ENCODE data around the gene COX11.

COX11 gene

DNA sequence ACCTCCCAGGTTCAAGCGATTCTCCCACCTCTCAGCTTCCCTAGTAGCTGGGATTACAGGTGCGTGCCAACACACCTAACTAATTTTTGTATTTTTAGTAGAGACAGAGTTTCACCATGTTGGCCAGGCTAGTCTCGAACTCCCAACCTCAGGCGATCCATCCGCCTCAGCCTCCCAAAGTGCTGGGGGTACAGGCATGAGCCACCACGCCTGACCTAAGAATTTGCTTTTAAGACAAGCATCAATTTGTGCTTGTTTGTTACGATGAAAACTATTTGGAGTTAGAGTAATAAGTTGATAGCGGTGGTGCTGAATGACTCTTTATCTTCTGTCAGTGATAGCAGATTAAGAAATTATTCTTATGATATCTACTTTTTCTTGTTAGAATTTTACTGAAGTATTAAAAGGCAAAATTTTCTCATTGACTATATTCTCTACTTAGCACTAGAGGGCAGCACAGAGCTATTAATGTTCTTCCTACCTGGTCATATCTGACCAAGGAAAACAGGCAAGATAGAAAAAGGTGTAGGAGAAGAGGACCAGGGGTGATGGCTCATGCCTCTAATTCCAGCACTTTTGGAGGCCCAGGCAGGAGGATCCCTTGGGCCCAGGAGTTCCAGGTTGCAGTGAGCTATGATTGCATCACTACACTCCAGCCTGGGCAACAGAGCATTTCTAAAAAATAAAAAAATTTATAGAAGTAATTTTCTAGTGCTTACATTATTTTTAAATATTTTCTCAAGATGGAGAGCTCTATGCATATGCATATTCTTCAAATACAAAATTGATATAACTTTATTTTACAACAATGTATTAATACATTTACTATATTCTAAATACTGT lies 24.6 kb upstream of the COX11 start:
- no peak overlapping the region for H3K4me3 ChIP-seq (ENCODE audit: low read depth, low read length)
- DNase-seq (ENCODE audit: low read depth): peak; percentile 58
- TF ChIP-seq, protein P1, sequence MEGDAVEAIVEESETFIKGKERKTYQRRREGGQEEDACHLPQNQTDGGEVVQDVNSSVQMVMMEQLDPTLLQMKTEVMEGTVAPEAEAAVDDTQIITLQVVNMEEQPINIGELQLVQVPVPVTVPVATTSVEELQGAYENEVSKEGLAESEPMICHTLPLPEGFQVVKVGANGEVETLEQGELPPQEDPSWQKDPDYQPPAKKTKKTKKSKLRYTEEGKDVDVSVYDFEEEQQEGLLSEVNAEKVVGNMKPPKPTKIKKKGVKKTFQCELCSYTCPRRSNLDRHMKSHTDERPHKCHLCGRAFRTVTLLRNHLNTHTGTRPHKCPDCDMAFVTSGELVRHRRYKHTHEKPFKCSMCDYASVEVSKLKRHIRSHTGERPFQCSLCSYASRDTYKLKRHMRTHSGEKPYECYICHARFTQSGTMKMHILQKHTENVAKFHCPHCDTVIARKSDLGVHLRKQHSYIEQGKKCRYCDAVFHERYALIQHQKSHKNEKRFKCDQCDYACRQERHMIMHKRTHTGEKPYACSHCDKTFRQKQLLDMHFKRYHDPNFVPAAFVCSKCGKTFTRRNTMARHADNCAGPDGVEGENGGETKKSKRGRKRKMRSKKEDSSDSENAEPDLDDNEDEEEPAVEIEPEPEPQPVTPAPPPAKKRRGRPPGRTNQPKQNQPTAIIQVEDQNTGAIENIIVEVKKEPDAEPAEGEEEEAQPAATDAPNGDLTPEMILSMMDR (IDR thresholded peaks at IDR 0.05; ENCODE audit: low read depth, low read length): peak; percentile 28
- TF ChIP-seq MYC (IDR thresholded peaks at IDR 0.05; ENCODE audit: low read depth, low read length): no peak

DNA sequence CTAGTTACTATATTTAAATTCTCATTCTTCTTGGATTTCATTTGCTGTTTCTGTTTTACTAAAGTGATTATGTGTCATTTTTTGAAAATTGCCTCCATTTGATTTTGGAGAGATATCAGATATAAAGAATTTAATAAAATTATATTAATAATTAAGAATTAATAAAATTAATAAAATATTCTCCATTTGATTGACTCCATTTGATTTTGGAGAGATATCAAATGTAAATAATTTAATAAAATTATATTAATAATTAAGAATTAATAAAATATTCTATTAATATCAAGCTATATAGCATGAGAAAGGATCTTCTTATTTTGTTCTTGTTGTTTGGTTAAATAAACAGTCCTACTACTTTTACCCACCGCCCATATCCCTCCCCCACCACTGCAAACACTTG lies 23.1 kb upstream of the COX11 start:
- TF ChIP-seq POLR2A (IDR thresholded peaks at IDR 0.05; ENCODE audit: extremely low read depth, insufficient read length) (no peak), MYC (IDR thresholded peaks at IDR 0.05; ENCODE audit: low read depth, low read length) (no peak)
- TF ChIP-seq, protein P2, sequence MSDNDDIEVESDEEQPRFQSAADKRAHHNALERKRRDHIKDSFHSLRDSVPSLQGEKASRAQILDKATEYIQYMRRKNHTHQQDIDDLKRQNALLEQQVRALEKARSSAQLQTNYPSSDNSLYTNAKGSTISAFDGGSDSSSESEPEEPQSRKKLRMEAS (IDR thresholded peaks at IDR 0.05; ENCODE audit: low read depth, low read length): no peak
- TF ChIP-seq, protein P1 (IDR thresholded peaks at IDR 0.05; ENCODE audit: low read depth, low read length): no peak
- no peak overlapping the region for H3K4me3 ChIP-seq (ENCODE audit: low read depth, low read length)
- no peak for DNase-seq (ENCODE audit: low read depth)

DNA sequence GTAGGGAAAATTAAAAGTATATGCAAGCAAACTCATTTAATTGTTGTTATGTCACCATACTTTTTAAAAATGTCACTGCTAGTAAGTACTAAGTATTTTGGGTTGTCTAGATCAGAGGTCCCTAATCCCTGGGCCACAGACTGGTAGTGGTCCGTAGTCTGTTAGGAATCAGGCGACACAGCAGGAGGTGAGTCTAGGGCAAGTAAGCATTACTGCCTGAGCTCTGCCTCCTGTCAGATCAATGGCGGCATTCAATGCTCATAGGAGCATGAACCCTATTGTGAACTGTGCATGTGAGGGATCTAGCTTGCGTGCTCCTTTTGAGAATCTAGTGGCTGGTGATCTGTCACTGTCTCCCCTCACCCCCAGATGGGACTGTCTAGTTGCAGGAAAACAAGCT lies 21.7 kb upstream of the COX11 start:
- H3K4me3 ChIP-seq (ENCODE audit: low read depth, low read length): no peak overlapping the region
- DNase-seq (ENCODE audit: low read depth): no peak
- TF ChIP-seq POLR2A (IDR thresholded peaks at IDR 0.05; ENCODE audit: extremely low read depth, insufficient read length): no peak
- no peak for TF ChIP-seq MYC (IDR thresholded peaks at IDR 0.05; ENCODE audit: low read depth, low read length)
- TF ChIP-seq, protein P2 (IDR thresholded peaks at IDR 0.05; ENCODE audit: low read depth, low read length): no peak
- TF ChIP-seq, protein P1 (IDR thresholded peaks at IDR 0.05; ENCODE audit: low read depth, low read length): no peak

DNA sequence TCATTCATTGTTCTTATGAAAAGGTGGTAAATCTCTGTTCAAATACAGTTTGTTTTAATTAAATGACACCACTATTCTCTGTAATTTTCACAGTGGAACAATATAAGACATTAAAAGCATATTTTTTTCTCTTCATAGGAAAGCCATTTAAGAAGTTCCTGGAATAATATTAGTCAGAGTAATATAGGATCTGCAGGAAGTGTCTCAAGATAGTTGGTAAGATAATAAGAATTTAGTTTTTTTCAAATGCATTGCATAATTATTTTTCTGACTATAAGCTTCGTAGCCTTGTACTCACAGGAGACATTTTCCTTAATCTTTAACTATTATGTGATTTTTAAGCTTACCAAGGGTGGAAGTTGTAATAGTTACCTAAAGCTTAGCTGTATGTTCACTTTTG lies 17.0 kb upstream of the COX11 start:
- DNase-seq (ENCODE audit: low read depth): no peak
- TF ChIP-seq MYC (IDR thresholded peaks at IDR 0.05; ENCODE audit: low read depth, low read length) (no peak), POLR2A (IDR thresholded peaks at IDR 0.05; ENCODE audit: extremely low read depth, insufficient read length) (no peak)
- TF ChIP-seq, protein P2 (IDR thresholded peaks at IDR 0.05; ENCODE audit: low read depth, low read length): no peak
- TF ChIP-seq, protein P1 (IDR thresholded peaks at IDR 0.05; ENCODE audit: low read depth, low read length): no peak
- H3K4me3 ChIP-seq (ENCODE audit: low read depth, low read length): no peak overlapping the region

DNA sequence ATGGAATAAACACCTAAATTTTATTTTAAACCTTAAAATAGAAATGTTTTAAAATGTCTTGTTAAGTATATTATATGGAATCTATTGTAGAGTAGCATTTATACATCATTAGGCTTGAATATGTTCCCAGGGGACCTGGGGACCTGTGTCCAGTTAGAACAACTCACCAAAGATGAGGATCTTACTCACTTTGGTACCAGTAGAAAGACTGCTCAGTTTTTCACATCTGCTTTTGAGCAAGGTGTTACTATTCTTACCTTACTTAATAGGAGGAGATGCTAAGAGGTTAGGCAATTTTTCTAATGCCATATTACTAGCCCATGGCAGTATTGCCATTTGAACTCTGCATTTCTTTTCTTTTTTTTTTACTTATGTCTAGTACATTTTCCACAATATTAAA lies 14.8 kb upstream of the COX11 start:
- TF ChIP-seq, protein P1 (IDR thresholded peaks at IDR 0.05; ENCODE audit: low read depth, low read length): no peak
- TF ChIP-seq MYC (IDR thresholded peaks at IDR 0.05; ENCODE audit: low read depth, low read length) (no peak), POLR2A (IDR thresholded peaks at IDR 0.05; ENCODE audit: extremely low read depth, insufficient read length) (no peak)
- TF ChIP-seq, protein P2 (IDR thresholded peaks at IDR 0.05; ENCODE audit: low read depth, low read length): no peak
- DNase-seq (ENCODE audit: low read depth): no peak

More for the DNA sequence above, 14.8 kb upstream of the COX11 start:
- no peak overlapping the region for H3K4me3 ChIP-seq (ENCODE audit: low read depth, low read length)
